Mammary epithelial cell (primary cell): ENCODE results near the gene CLDN9.

Source experiments
- CTCF ChIP-seq, 2 donors: IDR thresholded peaks in 1 of 2; conservative IDR thresholded peaks in 1 of 2; 2 replicates each; pipeline ENCODE4 v1.5.1; 2011 to 2012; ENCODE audit warnings: inconsistent platforms in 2 of 2, low read length in 2 of 2, mild to moderate bottlenecking in 2 of 2, control low read depth in 1 of 2, low read depth in 1 of 2; ENCODE audit not compliant: insufficient read depth in 1 of 2; ENCODE audit errors: extremely low read depth in 1 of 2
- EZH2 ChIP-seq: IDR thresholded peaks from 2 replicates; pipeline ENCODE4 v1.6.1; 2012; ENCODE audit warnings: low read length, inconsistent platforms, borderline replicate concordance

GRCh38 chr16:3062553-3062952 lies 49.8 kb downstream of the CLDN9 start:
- TF ChIP-seq CTCF (conservative IDR thresholded peaks at IDR 0.05 in 1 of 2, IDR thresholded peaks at IDR 0.05 in 1 of 2; ENCODE audit: extremely low read depth in 1 of 2, insufficient read depth in 1 of 2, low read depth in 1 of 2, low read length in 2 of 2) (no peak), EZH2 (no peak)
